Esophagus muscularis mucosa (tissue), 4 donors: ENCODE data around the gene CST9L.

Experiments used
- CTCF ChIP-seq, 3 experiments: fragments of 200-600 bp in 2 of 3; fragments of 450-650 bp in 1 of 3; sonication (generic) in 2 of 3; IDR thresholded peaks; one replicate each; pipeline ENCODE4 v1.5.1; 2017 to 2019; ENCODE audit warnings: antibody characterized with exemption in 3 of 3, mild to moderate bottlenecking in 2 of 3, moderate library complexity in 1 of 3
- EP300 ChIP-seq: sonication (generic); formaldehyde crosslinking; IDR thresholded peaks from one replicate; pipeline ENCODE4 v1.6.1; 2017; ENCODE audit warnings: antibody characterized with exemption
- POLR2A ChIP-seq: fragments of 450-650 bp; IDR thresholded peaks from one replicate; pipeline ENCODE4 v1.6.1; 2017; ENCODE audit warnings: antibody characterized with exemption, moderate library complexity, mild to moderate bottlenecking, low read depth

DNA sequence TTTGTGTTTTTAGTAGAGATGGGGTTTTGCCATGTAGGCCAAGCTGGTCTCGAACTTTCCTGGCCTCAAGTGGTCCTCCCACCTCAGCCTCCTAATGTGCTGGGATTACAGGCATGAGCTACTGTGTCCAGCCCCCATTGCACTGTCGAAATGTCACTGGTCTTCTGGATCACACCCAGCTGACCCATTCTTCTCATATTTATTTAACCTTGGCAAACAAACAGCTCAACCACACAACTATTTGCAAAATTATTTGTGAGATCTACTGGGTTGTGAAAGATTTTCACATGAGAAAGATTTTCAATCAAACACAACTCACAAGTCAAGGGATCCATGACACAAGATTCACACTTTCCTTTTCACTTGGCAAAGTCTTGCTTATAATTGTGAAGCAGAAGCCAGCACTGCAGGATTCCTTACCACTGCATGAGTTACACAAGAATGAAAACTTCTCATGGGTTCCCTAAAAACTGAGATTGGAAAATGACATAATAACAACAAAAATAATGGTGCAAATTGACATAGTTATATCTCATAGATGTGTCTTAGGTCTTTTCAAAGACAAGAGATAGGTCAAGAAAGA, 2.0 kb upstream of the CST9L start:
- TF ChIP-seq CTCF (IDR thresholded peaks at IDR 0.05) (no peak), POLR2A (no peak), EP300 (no peak)
